GM19468 (cell line): ENCODE measurements around the gene PHACTR3.

ENCODE experiments used
- ATAC-seq: cut with Tn5 transposase; IDR thresholded peaks from one replicate; pipeline ENCODE4 v1.9.1; 2021; ENCODE audit warnings: mild to moderate bottlenecking, moderate library complexity, moderate number of reproducible peaks; ENCODE audit not compliant: unreplicated experiment; ENCODE audit errors: extremely low read depth

The PHACTR3 gene

DNA sequence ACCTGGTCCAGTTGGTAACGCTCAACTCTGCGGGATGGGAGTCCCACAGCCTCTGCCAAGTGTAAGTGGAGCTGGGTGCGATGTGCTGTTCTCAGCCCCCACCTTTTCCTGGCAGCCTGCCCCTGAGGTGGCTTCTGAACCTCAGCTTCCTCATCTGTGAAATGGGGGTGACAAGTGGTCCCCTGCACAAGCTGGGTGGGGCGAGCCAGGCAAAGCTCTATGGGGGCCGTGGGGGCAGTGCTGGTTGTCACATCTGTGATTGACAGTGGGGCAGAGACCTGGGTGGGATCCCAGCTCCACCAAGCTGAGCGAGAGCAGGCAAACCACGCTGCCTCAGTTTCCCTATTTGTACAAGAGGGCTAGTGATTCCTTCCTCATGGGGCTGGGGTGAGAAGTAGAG is 166.5 kb downstream of the PHACTR3 start:
- ATAC-seq = no peak

DNA sequence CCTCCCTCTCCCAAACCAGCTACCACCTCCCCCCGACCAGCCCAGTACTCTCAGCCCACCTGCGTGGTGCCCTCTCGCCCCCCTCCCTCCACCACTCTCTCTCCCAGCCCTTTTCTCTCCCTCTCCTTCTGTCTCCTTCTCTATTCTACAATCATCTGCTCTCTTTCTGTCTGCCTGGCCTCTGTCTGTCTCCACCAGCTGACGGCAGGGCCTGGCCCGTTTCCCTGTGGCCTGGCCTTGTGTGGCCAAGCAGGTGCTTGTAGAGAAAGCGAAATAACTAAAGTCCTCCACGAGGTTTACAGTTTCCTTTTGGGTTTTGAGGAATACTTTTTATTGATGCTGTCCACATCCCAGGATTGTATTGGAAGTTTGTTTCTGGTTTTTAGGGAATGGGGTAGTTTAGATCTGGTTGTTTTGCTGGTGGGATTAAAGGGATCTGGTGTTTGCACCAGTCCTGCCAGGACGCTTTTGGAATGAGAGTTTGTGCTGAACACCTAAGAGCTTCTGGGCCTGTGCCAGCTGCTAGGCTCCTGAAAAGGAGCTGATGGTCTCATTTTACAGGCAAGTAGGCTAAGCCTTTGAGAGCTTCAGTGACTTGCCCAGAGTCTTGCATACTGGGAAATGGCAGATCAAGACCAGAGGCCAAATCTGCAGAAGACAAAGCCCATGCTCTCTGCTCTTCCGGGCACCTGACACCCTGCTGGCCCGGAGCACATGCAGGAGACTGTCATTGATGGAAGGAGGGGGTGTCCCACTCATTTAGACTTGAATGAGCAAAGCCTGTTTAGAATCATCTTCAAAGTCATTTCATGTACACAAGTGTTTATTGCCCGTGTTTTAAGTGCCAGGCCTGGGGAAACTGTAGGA is 167.4 kb downstream of the PHACTR3 start:
- no peak for ATAC-seq

DNA sequence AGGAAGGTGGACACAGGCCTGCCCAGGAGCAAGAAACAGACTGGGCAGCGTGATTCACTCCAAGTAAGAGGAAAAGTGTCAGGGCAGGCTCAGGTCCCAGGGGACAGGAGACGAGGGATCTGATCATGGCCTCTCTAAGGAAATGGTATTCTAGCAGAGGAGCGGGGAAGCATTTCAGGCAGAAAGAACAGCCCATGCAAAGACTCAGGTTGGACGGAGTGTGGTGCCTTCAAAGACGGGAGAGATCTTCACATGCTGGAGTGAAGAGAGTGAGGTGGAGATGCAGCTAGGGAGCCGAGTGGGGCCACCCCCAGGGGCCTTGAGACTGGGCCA is 168.0 kb downstream of the PHACTR3 start:
- ATAC-seq = no peak

GRCh38 chr20:59772931-59773913 is 168.9 kb downstream of the PHACTR3 start:
- no peak for ATAC-seq

GRCh38 chr20:59774204-59774641 is 169.9 kb downstream of the PHACTR3 start:
- ATAC-seq = no peak

GRCh38 chr20:59774921-59775686 is 170.8 kb downstream of the PHACTR3 start:
- no peak for ATAC-seq

DNA sequence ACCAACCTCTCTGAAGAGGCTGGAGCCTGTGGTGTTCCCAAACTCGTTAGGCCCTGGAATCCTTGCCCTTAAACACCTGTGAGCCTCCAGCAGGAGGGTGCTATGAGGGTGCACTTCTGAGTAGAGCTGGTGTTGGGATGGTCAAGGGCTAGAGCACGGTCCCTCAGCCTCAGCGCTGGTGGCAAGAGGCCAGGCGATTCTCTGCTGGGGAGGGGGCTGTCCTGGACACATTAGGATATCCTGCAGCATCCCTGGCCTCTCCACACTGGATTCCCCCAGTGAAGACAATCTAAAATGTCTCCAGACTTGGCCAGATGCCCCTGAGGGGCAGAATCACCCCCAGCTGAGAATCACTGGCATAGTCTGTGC is 171.3 kb downstream of the PHACTR3 start:
- no peak for ATAC-seq

- no peak for ATAC-seq
These were observed 171.8 kb downstream of the PHACTR3 start for GRCh38 chr20:59776059-59776603.

DNA sequence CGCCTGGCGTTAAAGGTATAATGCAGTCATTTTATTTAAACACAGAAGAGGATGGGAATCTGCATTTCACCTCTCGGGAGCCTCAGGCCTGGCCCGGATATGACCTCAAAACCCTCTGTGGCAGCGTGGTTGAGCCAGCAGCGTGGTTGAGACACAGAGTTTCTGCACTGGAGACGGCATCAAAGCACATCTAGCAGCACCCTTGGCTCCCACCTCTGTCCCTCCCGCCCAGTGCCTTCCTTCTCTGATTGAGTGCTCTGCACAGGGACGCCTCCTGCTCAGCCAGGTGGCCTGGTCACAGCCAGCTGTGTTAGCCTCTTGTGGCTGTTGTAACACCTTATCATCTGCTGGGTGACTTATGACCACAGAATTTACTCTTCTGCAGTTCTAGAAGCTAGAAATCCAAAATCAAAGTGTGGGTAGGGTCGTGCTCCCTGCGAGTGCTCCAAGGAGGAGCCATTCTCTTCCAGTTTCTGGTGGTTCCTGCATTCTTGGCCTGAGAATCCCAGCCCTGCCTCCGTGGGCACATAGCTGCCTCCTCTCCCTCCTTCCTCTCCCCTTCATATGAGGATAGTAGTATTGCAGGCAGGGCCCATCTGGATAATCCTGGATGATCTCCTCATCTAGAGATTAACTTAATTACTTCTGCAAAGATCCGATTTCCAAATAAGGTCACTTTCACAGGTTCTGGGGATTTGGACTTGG is 172.4 kb downstream of the PHACTR3 start:
- ATAC-seq = no peak

- ATAC-seq = no peak
These were observed 173.0 kb downstream of the PHACTR3 start for GRCh38 chr20:59777331-59777725.

- ATAC-seq = no peak
These were observed 173.7 kb downstream of the PHACTR3 start for GRCh38 chr20:59777814-59778575.

DNA sequence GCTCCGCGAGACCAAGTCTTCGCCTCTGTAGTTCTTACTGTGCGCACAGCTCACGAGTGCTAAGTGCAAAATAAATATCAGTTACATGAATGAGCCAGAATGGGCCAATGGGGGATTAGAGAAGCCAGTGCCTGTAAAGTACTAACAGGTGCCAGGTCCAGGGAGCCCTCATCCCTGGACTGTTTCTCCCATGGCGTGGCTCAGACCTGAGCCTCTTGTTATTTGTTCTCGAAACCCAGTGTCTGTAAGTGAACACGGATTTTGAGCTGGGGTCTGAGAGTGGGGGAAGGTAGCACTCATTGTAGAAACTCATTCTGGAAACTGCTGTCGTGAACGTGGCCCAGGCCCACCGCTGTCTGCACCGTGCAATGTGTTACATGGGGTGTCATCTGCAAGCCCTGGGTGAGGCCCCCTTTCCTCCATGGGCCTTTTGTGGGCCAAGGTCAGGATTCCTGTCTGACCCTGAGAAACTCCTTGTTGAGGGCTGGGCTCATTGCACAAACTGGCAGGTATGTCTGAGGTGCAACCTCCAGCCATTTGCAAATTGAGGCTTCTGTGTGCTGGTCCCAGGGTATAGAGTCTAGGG is 174.4 kb downstream of the PHACTR3 start:
- no peak for ATAC-seq

GRCh38 chr20:59779656-59780380 is 175.5 kb downstream of the PHACTR3 start:
- no peak for ATAC-seq

- ATAC-seq = no peak
These were observed 176.3 kb downstream of the PHACTR3 start for GRCh38 chr20:59780494-59781185.

DNA sequence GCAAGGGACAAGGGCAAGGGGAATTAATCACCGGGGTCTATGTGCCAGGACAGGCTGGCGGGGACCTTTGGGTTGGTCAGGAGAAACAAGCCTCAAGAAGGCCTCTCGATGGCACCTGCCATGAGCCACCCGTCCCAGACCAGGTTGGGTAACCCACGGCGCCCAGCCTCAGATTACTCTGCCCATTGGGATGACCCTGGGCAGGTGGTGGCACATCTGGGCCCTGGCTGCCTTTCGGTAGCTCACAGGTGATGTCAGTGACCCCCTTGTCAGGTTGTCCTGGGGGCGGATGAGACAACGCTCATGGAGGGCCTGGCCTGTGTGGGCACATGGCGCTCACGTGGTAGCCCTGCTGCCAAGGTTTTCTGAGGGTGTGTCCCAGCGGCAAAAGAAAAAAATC is 176.9 kb downstream of the PHACTR3 start:
- no peak for ATAC-seq

DNA sequence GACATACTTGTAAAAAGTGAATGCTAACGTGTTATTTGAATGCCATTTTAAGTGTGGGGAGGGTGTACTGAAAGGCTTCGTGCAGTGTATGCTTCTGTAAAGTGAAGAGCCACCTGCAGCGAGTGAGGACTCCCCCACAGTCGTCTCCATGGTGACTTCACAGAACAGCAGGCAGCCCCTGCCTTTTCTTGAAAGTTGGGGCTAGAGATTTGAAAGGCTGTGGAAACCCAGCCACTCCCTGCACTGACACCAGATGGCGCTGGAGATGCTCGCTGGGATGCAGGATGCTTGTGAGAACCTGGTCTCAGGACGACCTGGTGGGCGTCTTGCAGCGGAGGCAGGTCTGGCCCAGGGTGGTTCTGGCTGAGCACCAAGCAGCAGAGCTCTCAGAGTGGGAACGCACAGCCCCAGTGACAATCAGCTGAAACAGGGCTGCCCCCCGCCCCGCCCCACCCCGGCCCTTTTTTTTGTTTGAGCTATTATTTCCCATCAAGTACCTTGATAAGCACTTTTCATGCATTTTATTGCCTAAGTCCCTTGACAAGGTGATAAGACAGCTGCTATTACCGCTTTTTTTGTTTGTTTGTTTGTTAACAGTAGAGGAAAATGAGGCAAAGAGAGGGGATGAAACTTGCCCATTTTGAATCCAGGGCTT is 178.8 kb downstream of the PHACTR3 start:
- no peak for ATAC-seq

- ATAC-seq = no peak
These were observed 179.3 kb downstream of the PHACTR3 start for GRCh38 chr20:59783641-59784010.
